NAMALWA (cell line): ENCODE results near the gene ABCA1.

Experiments used
- DNase-seq: peaks from one replicate; pipeline ENCODE4 v3.0.0-alpha.2; 2015; ENCODE audit warnings: low spot score

Gene ABCA1

DNA sequence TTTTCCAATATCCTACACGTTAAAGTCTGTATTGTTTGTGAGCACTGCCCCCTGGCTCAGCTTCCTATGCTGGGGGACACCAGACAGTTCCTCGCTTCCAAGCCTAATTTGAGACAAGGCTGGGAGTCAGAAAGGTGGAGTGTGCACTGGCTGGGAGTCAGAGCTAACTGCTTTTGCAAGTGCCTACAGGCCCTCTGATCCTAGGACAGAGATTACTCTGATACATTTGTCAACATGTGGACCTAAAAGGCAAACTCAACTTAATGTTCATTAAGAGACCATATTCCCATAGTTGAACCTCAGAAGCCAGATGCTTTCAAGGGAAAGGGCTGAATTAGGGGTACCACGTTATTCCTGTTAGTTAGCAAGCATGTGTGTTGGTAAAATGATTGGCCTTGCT is 83.2 kb downstream of the ABCA1 start:
- no peak for DNase-seq

DNA sequence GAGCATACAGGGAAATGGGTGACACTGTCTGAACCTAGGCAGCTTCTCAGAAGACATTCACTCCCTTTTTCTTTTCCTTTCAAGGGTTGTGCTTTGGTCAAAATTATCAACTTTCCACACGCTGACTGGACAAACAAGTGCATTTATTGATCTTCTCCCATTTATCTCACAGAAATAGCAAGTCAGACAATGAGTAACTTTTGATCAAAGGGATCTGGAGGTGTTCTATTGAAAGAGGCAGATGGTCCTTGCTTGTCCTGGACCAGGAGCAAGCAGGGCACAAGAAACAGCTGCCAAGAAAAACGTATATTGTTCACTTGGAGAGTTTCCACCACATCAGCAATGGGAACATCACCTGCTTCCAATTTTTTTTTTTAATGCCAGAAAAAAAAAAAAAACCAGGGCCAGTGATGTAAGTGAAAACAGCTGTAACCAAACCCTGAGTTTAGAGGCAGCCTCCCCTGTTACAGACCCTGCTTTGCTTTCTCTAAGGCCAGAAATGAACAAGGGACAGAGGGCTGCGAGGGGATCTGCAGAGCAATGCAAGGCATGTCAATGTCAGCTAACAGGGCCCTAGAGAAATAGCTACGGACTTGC is 84.2 kb downstream of the ABCA1 start:
- DNase-seq: no peak

DNA sequence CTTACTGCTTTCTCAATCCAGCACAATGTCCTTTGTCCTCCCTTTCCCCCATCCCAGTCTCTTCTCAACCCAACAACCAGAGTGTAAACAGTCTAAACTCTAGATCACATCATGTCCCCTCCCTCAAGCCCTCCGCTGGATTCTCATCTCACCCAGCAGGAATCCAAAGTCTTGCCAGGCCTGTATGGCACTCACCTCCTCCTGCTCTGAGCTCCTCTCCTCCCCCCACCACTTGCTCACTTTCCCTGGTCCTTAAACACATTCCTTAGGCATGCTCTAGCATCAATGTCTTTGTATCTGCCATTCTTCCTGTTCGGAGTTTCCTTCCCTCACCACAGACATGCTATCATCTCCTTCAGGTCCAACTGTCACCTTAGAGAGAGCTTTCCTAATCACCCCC is 85.3 kb downstream of the ABCA1 start:
- DNase-seq: no peak

DNA sequence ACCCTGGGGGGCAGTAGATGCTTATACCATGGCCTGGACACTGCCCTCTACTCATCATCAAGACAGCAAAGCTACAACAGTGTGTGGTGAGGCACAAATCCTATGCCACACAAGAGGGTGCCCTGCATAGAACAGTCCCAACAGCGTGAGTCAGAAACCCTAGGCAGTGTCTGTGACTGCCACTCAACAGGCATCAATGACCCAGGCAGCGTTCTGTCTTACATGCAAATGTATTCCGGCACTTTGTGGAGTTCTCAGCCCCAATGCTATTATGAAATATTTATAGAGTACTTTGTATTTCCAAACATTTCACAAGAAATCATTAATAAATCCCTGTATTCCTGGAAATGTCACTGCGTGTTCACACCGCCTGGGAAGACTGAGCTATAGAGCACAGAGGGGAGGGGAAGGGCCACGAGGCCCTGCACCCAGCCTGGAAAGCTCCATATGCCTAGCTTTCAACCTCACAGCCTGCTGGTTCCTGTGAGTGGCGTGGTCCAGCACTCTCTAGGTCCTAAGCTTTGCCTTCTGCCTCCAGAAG is 86.3 kb downstream of the ABCA1 start:
- DNase-seq: no peak

DNA sequence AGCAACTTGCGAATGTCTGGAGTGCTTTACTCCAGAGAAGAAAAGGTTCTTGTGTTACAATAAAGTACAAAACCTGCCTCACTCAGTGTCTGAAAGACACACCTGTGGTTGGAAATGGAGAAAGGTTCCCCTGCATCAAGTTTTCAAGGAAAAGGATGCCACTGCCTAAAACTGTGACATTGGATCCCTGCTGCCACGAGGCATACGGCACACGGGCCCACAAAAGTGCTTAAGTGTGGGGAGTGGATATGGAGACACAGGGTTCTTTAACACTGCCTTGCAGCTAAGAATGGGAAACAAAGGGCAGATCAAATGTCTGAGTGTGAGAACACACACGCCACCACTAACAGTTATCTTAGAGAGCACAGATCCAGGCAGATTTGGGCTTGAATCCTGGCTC is 89.0 kb downstream of the ABCA1 start:
- DNase-seq: no peak

DNA sequence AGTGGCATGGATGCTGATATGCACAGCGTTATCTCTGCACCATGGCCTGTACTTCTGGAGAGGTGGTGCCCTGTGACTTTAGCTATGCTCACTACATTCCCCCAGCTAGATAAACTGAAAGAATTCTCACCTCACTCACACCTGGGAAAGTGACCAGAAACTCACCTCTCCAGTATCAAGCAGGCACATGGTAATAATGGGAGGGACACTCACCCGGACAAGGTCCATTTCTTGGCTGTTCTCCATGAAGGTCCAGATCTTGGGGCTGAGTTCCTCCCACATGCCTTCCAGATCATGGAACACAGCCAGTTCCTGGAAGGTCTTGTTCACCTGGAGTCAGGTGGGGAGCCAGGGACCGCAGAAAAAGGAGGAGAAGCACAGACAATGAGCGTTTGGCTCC is 91.2 kb downstream of the ABCA1 start:
- DNase-seq: no peak

DNA sequence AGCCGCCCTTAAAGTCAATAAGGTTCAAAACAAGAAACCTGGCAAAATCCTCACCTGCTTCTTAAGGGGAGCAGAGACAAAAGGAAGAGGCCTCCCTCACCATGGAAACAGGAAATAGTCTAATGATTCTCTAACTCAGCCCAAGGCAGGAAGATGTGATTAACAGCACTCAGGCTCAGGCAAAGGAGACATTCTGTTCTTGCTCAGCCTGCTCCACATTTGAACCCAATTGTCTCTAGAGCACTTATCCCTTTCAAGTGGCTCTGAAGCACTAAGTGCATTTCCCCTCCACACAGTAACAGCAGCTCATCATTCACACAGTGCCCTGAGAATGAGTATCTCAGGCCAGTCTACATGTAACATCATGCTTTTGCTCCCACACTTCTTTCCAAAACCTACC is 91.7 kb downstream of the ABCA1 start:
- no peak for DNase-seq

DNA sequence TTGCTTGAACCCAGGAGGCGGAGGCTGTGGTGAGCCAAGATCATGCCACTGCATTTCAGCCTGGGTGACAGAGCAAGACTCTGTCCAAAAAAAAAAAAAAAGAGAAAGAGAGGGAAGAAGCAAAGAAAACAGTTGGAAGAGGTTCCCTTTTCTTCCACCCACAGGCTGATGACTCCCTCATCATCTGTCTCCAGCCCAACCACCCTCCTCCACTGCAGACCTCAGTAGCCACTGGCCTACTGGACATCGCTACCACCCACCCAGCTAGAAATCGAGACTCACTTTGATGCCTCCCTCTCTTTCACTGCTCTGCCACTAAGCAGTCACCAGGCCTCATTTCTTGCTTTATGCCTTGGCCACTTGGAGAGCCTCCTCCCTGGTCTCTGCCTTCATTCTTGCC is 92.8 kb downstream of the ABCA1 start:
- DNase-seq: no peak

DNA sequence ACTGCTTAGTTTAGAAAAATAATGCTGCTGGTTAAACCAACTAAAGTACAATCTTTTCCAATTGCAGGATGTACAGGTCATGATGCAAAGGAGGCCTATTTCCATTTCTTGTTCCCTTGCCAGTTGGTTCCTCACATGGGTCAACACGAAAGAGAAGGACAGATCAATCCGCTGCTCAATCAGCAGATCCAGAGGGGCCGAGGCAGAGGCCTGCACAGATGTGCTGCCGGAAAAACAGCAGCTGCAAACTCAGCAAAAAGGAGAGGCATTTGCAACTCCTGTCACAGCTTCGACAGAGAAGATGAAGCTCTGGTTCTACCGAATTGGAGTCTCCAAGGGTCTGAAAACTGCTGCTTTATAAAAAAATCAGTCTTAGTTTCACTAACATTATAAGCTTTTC is 94.3 kb downstream of the ABCA1 start:
- DNase-seq: no peak

DNA sequence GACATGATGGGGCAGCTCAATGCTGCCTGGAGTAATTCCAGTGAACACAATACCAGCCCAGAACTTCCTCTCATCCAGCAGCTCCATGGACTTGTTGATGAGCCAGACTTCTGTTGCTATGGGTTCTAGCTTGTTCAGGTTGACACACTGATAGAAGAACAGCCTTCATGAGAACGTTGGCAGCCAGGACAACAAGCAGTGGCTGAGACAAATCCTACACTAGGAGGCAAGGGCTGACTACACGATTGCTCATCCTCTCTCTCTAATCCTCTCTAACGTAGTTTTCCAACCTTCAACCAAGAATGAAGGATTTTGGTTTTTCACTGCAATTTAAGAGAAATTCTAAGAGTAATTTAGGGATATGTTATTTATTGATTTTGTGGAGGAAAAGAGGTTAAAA is 96.3 kb downstream of the ABCA1 start:
- DNase-seq: no peak

DNA sequence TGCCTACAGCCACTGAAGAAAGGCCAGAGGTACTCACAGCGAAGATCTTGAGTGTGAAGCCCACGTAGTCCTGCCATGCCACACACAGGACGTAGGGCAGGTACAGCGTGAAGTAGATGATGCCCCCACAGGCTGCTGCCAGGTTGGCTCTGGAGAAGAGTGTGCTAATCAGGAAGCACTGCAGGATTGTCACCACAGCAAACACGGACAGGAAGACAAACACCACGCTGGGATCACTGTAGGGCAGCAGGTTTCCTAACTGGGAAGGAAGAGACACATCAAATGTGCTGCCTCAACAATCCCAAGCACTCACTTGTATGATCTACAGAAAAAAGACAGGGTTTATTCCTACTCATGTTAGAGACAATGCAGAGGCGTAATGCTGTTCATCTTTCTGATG is 101.0 kb downstream of the ABCA1 start:
- DNase-seq: no peak

DNA sequence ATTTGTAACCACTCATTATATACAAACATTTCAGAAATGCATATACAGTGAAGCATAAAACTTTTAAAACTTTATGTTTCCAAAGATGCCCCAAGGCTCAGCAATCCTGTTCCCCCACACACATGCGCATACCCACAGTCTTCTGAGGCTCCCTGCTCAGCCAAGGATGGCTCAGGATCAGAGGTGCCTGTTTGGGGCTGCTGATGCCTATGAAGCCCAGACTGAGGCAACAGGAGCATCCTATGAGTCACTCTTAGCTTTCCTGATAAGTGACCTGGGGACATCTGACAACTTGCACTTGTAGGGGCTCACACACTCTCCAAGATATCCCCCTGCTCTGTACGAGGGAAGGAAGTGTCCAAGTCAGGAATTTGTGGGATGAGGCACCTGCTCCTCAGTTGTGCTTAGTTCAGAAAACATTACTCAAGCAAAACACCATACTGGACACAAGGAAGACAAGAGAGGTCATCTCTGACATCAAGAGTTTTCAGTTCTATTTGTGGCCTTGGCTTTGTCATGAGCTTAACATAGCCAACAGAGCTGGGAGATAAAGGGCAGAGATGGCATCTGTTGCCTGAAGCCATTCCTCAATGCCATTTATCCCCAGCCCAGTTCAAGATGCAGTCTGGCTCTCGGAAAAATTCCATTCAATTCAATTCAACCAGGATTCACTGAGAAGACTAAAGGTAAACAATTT is 101.7 kb downstream of the ABCA1 start:
- no peak for DNase-seq

DNA sequence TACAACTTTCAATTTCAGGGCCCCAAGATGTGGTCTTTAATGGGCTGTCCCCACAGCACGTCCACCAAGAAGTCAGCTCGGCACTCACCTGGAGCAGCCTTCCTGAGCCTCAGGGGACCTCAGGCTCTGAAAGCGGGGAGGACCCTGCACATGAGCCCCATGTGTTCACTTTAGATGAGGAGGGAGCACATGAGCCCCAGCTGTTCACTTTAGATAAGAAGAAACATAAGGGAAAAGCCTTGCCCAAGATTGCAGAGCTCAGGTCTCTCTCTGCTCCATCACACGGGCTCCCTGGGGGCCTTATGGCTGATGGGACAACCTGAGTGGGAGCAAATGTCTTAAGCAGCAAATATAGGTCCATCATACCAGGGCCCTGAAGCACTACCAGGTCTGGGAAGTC is 107.6 kb downstream of the ABCA1 start:
- no peak for DNase-seq

DNA sequence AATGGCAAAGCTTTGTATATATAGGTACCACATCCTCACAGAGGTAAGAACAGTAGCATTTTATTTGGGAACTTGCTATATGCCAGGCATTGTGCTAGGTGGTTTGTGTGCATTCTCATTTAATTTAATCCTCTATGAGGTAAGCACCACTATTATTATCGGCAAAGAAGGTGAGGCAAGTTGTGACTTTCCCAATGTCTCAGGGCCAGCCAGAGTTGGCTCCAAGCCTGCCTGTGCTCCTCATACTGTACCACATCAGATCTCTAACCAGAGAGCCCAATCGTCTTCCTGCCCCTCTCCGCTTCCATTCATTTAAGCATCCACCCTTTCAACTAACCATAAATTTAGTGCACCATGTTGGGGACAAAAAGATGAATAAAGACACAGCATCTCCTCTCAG is 108.9 kb downstream of the ABCA1 start:
- no peak for DNase-seq

DNA sequence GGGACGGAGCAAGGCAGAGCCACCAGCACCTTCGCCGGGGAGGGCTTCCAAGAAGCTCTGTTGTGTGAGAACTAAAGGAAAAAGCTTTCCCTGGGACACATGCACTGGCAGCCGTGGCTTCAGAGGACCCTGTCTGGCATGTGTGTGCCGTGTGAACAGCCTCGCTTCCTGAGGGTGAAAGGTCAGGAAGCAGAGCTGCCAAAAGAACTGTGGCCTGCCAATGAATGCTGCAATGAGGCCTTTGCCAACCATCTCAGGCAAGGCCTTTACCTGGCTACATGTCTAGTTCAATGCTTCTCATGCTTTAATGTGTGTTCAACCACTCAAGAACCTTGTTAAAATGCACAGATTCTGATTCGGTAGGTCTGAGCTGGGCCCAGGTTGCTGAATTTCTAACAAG is 110.5 kb downstream of the ABCA1 start:
- no peak for DNase-seq

DNA sequence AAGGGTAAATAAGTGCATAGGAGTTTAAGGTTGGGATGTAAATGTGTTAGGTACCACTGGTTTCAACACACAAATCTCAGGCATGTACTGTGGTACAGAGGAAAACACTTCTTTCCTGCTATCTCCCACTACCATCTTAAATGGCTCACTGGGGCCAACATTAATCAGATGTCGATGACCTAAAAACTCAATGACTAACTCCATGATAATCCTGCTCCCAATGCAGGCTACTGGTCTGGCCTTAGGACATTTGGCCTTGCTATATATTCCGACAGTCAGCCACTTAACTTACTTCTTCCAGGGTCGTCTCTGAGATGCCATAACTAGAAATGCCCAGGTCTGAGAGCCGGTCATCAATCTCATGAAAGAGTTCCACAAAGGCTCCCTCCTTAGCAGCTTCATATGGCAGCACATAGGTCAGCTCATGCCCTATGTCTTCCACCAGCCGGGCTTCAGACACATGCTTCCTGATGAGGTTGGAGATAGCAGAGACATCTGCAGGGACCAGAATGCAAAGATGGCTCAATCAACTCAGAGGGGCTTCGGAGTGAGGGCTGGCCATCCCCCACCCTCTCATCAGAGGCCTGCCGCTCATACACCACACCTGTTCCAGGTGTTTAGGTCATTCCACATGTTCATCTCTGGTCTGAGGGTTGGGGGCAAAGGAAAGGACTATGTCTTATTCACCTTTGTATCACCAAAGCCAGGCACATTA is 111.9 kb downstream of the ABCA1 start:
- DNase-seq: no peak

DNA sequence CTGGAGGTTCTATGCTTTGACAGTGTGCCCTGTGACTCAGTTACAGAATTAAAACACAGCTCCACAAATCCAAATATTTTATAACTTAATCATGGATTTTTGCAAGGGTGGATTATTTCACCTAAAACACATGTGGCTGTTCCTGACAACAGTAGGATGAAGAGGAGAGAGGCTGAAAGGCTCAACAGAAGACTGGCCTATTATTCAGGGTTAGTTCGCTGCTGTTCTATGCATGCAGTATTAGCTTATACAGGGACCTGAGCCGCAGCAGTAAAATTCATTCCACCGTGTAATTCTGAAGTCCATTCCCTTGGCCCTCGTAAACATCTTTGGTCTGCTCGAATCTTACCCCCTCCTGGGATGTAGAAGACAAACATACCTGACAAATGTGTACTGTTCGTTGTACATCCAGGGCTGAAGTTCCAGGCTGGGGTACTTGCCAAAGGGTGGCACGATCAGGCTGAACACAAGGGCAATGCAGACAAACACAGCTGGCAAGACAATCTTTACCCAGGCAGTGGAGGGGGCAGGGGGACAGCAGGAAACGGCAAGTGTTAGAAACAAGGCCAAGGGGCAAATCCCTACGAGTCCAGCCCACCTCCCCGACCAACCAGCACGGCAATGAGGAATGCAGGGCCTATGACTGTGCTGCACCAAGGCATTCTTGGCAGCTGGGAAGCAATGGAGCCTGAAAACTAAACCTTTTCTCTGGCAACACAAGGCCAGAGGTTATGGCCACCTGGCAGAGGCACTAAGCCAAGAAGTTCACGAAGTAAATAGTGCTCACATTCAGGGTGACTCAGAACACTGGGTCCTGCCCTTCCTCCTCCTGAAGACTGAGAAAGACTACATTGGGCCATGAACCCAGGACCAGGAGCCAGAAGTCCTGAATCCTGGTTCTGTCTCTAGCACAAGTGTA is 117.3 kb downstream of the ABCA1 start:
- DNase-seq: no peak

DNA sequence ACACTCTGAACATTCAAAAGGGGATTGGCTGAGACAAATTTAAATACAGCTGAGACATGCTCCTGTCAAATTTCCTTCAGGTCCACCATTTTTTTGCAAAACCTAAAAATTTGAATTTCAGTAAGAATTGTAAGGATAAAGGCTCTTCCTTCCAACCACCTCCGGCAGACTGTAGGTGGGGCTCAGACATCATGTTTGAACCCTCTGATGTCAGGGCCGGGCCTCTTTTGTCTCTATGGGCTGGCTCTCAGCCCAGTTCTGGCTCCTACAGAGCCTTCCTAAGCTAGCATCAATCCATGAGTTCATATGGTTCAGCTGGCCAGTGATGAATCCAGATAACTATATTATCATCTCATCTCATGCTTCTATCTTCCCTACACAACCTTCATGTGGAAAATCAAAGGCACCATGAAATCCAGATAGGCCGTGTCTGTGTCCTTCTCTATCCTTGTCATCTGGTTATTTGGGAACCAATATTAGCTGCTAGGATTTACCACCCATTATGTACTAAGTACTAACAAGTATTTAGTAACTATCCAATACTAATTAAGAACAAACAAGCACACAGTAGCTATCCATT is 119.8 kb downstream of the ABCA1 start:
- DNase-seq: no peak

DNA sequence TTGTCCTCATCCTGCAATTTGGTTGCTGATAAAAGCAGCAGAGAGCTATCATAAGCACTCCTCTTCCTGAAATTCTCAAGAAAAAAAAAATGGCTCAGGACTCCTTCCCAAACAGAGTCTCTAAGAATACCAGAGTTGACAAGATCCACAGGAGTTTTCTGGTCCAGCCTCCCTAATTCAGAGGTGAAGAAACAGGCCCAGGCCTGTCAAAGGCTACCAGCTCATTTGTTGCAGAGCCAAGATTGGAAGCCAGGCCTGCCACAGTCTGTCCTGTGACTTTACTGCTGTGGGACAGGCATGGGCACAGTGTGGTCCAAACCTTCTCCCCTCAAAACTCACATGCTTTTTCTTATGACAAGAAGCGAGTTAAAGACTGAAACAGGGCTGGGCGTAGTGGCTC is 122.5 kb downstream of the ABCA1 start:
- no peak for DNase-seq

DNA sequence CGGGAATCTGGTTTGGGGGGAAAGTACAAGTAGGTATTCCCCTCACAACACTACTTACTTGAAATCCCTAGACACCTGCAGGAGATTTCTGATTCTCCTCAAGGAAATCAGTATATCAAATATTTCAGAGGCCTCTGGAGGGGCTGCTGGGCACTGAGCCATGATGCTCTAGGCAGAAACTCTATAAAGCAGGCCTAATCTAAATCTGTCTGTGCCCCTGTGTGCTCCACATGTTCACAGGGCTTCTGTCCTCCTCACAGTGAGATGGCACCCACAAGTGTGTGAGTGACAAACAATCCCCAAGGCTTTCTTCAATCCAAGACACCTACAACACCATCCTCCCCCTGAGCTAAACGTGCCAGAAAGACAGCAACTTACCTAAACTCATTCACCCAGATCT is 125.0 kb downstream of the ABCA1 start:
- no peak for DNase-seq

DNA sequence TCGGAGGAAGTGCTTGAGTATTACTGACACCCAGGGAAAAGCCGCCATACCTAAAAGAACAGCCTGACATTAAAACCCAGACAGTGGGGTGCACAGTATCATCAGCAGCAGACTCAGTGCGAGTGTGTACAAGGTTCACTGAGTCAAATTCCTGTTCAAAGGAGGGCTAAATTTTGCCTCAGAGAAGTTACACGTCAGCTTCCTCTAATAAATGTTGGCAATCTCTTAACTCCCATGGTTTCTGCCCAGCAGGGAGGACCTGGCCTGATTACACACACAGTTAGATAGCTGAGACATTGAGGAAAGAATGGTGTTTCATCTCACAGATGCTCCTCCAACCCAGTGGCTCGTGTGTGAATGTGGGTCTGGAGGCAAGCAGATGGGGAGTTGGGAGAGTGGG is 125.8 kb downstream of the ABCA1 start:
- no peak for DNase-seq
